Upper lobe of right lung (tissue), 1 donor: ENCODE measurements around the gene INO80E. TPM values are rescaled to one million over a fixed set of nuclear protein-coding genes. Genes with fewer than 3 reads are reported as not detected.
"Not testable (repeated sequence)": the region's sequence is repeated elsewhere in the genome, so short reads cannot be mapped to it uniquely, and the experiment has no call there.

Experiments used
- ATAC-seq: fragments of 200-7000 bp; cut with Tn5 transposase; one replicate; pipeline ENCODE4 v1.9.1; 2020; ENCODE audit warnings: mild to moderate bottlenecking, moderate library complexity
- DNase-seq: peaks from one replicate; pipeline ENCODE4 v3.0.0-alpha.2; 2020
- H3K27ac ChIP-seq: fragments of 200-600 bp; one replicate; pipeline ENCODE4 v1.8.0; 2022
- H3K27me3 ChIP-seq: fragments of 200-600 bp; one replicate; pipeline ENCODE4 v1.8.0; 2022; ENCODE audit warnings: mild to moderate bottlenecking
- H3K36me3 ChIP-seq: fragments of 200-600 bp; one replicate; pipeline ENCODE4 v1.8.0; 2022
- H3K4me1 ChIP-seq: fragments of 200-600 bp; one replicate; pipeline ENCODE4 v1.8.0; 2022
- H3K4me3 ChIP-seq: fragments of 200-600 bp; one replicate; pipeline ENCODE4 v1.8.0; 2022; ENCODE audit warnings: mild to moderate bottlenecking
- H3K9me3 ChIP-seq: fragments of 200-600 bp; one replicate; pipeline ENCODE4 v1.8.0; 2022
- intact Hi-C: fragments of 100-400 bp; cut with DNase I; formaldehyde crosslinking; loops from one replicate; pipeline ENCODE4 v1.11.0; 2022
- total RNA-seq: library from RNA; stranded (reverse); fragmentation: NEBNext Ultra II Directional; extraction: Animal tissue kit (Norgen Biotek cat#: 25700); gene quantifications from one replicate; pipeline ENCODE4 v1.2.1, GENCODE V29; 2021
- TF ChIP-seq, protein P1 (sequence below): fragments of 200-600 bp; IDR thresholded peaks from one replicate; pipeline ENCODE4 v1.8.0; 2022; ENCODE audit warnings: antibody characterized with exemption
- donor health status: DM: no; HTN: yes; CAD: no; lungs with severe emphysema.

The INO80E gene
- total RNA-seq, 1 donor from 2014 or later = 65.3 TPM

- TF ChIP-seq, protein P1, sequence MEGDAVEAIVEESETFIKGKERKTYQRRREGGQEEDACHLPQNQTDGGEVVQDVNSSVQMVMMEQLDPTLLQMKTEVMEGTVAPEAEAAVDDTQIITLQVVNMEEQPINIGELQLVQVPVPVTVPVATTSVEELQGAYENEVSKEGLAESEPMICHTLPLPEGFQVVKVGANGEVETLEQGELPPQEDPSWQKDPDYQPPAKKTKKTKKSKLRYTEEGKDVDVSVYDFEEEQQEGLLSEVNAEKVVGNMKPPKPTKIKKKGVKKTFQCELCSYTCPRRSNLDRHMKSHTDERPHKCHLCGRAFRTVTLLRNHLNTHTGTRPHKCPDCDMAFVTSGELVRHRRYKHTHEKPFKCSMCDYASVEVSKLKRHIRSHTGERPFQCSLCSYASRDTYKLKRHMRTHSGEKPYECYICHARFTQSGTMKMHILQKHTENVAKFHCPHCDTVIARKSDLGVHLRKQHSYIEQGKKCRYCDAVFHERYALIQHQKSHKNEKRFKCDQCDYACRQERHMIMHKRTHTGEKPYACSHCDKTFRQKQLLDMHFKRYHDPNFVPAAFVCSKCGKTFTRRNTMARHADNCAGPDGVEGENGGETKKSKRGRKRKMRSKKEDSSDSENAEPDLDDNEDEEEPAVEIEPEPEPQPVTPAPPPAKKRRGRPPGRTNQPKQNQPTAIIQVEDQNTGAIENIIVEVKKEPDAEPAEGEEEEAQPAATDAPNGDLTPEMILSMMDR = no peak
Measured at GRCh38 chr16:29959293-29959692, 36.7 kb upstream of the INO80E start.

DNA sequence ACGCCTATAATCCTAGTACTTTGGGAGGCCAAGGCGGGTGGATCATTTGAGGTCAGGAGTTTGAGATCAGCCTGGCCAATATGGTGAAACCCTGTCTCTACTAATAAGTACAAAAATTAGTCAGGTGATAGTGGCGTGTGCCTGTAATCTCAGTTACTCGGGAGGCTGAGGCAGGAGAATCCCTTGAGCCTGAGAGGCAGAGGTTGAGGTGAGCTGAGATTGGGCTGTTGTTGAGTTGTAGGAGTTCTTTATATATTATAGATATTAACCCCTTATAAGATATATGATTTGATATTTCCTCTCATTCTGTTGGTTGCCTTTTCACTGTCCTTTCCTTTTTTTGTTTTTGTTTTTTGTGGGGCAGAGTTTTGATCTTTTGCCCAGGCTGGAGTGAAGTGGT lies 36.2 kb upstream of the INO80E start:
- H3K27ac ChIP-seq, H3K9me3 ChIP-seq, intact Hi-C loops, H3K27me3 ChIP-seq, H3K4me3 ChIP-seq, H3K36me3 ChIP-seq, ATAC-seq, DNase-seq: not testable (repeated sequence)
- peaks cover 15% of the 10 kb centered on the region for H3K4me1 ChIP-seq

More at GRCh38 chr16:29959293-29959692, 36.7 kb upstream of the INO80E start:
- Histone ChIP-seq H3K27me3 (no peaks in the 10 kb centered on the region), H3K4me1 (peaks cover 15% of the 10 kb centered on the region), H3K9me3 (no peaks in the 10 kb centered on the region), H3K36me3 (no peaks in the 10 kb centered on the region), H3K27ac (no peak overlapping the region), H3K4me3 (no peak overlapping the region)
- DNase-seq = no peak
- intact Hi-C loops = no loop called here
- no peak for ATAC-seq

DNA sequence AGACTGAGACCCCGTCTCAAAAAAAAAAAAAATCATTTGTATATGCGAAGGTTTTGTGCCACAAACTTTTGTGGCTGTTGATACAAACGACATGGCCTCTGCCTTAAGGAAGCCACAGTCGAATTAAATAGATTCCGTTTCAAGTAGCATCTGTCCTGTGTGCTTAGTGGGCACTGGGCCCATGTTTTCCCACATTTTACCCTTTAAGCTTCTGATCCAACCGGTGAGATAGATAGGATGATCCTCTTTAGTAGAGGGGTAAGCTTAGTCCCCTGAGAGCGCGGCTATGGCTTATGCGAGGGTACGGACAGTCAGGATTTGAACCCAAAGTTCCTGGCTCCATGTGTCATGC lies 34.9 kb upstream of the INO80E start:
- DNase-seq (no peak), ATAC-seq (no peak)
- peak overlapping the region; percentile 95 for H3K27ac ChIP-seq
- no peaks in the 10 kb centered on the region for H3K27me3 ChIP-seq
- H3K36me3 ChIP-seq = no peaks in the 10 kb centered on the region
- TF ChIP-seq, protein P1 = no peak
- intact Hi-C loops = no loop called here
- H3K4me1 ChIP-seq = peaks cover 18% of the 10 kb centered on the region
- no peaks in the 10 kb centered on the region for H3K9me3 ChIP-seq
- H3K4me3 ChIP-seq = peak overlapping the region; percentile 88

DNA sequence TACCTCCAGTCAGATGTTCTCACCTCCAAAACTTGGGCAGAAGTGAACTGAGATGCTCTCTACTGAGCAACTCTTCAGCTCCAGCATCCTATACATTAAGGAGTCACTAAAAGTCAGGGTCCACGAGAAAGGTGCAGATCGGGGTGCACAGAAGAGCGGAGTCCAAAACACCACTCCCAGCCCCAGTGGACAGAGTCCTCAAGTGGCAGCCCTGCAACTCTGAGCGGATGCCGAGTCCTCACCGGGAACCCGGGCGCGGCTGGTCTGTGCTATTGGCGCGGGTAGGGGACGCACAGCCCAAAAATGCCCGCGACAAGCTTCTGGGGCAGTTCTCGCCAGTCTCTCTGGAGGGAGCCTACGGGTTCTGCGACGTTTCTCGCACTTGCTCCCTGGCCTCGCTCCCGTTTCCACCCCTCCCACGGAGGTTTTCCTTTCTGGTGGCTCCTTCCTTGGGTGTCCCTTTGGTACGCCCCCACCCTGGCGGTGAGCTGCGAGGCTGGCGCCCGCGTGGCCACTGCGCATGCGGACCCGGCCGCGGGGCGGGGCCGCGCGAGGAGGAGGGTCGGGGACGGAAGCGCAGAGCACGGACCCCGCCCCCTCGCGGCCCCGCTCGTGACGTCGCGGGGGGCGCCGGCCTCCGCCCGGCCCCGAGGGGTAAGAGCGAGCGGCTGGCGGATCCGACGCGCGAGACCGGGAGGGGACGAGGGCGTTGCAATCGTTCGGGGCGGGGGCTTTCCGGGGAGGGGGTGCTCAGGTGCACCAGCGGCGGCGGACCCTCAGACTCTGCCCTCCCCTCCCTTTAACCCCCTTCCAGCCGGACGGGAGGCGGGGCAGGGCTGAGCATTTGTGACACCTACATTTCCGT lies 34.3 kb upstream of the INO80E start, which contains the start of gene TMEM219:
TSS of gene TMEM219 (plus strand) at position 601 of the 865 bp plus-strand sequence. CDS start 1,065 bp downstream, outside the sequence.
- Histone ChIP-seq H3K9me3 (no peaks in the 10 kb centered on the region), H3K4me3 (peak within 1 kb of the TSS; percentile 88), H3K27me3 (no peaks in the 10 kb centered on the region), H3K27ac (peak within 1 kb of the TSS; percentile 95), H3K36me3 (no peaks in the 10 kb centered on the region), H3K4me1 (peaks cover 18% of the 10 kb centered on the region)
- intact Hi-C loops = no loop called here
- DNase-seq (peak; percentile 96), ATAC-seq (peak; percentile 99)
- TF ChIP-seq, protein P1 = peak; percentile 40

- peak overlapping the region; percentile 95 for H3K27ac ChIP-seq
- H3K9me3 ChIP-seq = no peaks in the 10 kb centered on the region
- intact Hi-C loops = no loop called here
- peaks cover 18% of the 10 kb centered on the region for H3K4me1 ChIP-seq
- peak overlapping the region; percentile 88 for H3K4me3 ChIP-seq
- H3K27me3 ChIP-seq = no peaks in the 10 kb centered on the region
- DNase-seq (no peak), ATAC-seq (peak; percentile 58)
- H3K36me3 ChIP-seq = no peaks in the 10 kb centered on the region
- TF ChIP-seq, protein P1 = no peak
Measured at GRCh38 chr16:29962344-29962994, 33.6 kb upstream of the INO80E start.
